ENCODE results near the gene LDHAL6B. TPM values are rescaled to one million over a fixed set of nuclear protein-coding genes. Genes with fewer than 3 reads are reported as not detected.

Gene LDHAL6B
- polyA plus RNA-seq, 1 of the 3 experiments (the other 2 are of a cell fraction): not detected

GRCh38 chr15:59179717-59180116, 26.9 kb upstream of the LDHAL6B start:
- Histone ChIP-seq H3F3A (replicated peaks; ENCODE audit: insufficient read depth) (peaks cover 6% of the 10 kb centered on the region), H3K27me3 (ENCODE audit: insufficient read depth) (no peaks in the 10 kb centered on the region), H3K27ac (ENCODE audit: low read depth in 2 of 2, low read length in 1 of 2) (no peak overlapping the region), H2AFZ (ENCODE audit: low read depth) (no peak overlapping the region), H3K9me2 (no peaks in the 10 kb centered on the region), H3K79me2 (ENCODE audit: insufficient read depth) (no peaks in the 10 kb centered on the region), H3K4me1 (ENCODE audit: control insufficient read depth in 1 of 2, insufficient read depth in 2 of 2, low read depth in 1 of 2, low read length in 1 of 2) (peaks cover 0 to 11% of the 10 kb centered on the region in 2 experiments; a peak in 2 of 4 replicates), H3K9ac (no peak overlapping the region), H4K20me1 (ENCODE audit: insufficient read depth) (no peaks in the 10 kb centered on the region), H3K4me2 (no peak overlapping the region), H3K4me3 (ENCODE audit: low read depth in 2 of 2, low read length in 1 of 2) (no peak overlapping the region), H3K9me3 (no peaks in the 10 kb centered on the region), H3K36me3 (replicated peaks in 1 of 2; ENCODE audit: control insufficient read depth in 1 of 2, insufficient read depth in 2 of 2, low read length in 1 of 2) (peaks cover 0 to 16% of the 10 kb centered on the region in 2 experiments)
- ChIA-PET POLR2A (no interaction called here), CTCF (no interaction called here)
- no peak for DNase-seq
- 92% methylated on average over 5 of the region's 5 CpGs for WGBS (ENCODE audit: low lambda C conversion rate)
- TF ChIP-seq RAD21 (IDR thresholded peaks at IDR 0.05; ENCODE audit: low read length) (no peak), GATA2 (CRISPR knock-in tag; IDR thresholded peaks at IDR 0.05) (no peak), GABPA (IDR thresholded peaks at IDR 0.05; ENCODE audit: low read depth) (no peak), RXRA (IDR thresholded peaks at IDR 0.05; ENCODE audit: borderline replicate concordance, low read depth) (no peak), REST (IDR thresholded peaks at IDR 0.05; ENCODE audit: low read depth, low read length) (no peak), SMC3 (IDR thresholded peaks at IDR 0.05; ENCODE audit: low read depth, low read length) (no peak), CTCF (IDR thresholded peaks at IDR 0.05) (no peak), FOSL2 (IDR thresholded peaks at IDR 0.05; ENCODE audit: borderline replicate concordance, low read depth) (no peak), EP300 (IDR thresholded peaks at IDR 0.05; ENCODE audit: borderline replicate concordance in 1 of 2, low read depth in 1 of 2, low read length in 1 of 2) (no peak), IRF3 (IDR thresholded peaks at IDR 0.05; ENCODE audit: low read depth, low read length) (no peak), USF1 (IDR thresholded peaks at IDR 0.05; ENCODE audit: borderline replicate concordance, low read depth) (no peak)
